GM18873 (cell line): ENCODE data around the gene MAB21L3.
"Not testable (repeated sequence)": the region's sequence is repeated elsewhere in the genome, so short reads cannot be mapped to it uniquely, and the experiment has no call there.

Experiments
- ATAC-seq: cut with Tn5 transposase; IDR thresholded peaks from one replicate; pipeline ENCODE4 v1.9.1; 2021; ENCODE audit warnings: mild to moderate bottlenecking, moderate library complexity, moderate number of reproducible peaks; ENCODE audit not compliant: unreplicated experiment, low FRiP score

The MAB21L3 gene

DNA sequence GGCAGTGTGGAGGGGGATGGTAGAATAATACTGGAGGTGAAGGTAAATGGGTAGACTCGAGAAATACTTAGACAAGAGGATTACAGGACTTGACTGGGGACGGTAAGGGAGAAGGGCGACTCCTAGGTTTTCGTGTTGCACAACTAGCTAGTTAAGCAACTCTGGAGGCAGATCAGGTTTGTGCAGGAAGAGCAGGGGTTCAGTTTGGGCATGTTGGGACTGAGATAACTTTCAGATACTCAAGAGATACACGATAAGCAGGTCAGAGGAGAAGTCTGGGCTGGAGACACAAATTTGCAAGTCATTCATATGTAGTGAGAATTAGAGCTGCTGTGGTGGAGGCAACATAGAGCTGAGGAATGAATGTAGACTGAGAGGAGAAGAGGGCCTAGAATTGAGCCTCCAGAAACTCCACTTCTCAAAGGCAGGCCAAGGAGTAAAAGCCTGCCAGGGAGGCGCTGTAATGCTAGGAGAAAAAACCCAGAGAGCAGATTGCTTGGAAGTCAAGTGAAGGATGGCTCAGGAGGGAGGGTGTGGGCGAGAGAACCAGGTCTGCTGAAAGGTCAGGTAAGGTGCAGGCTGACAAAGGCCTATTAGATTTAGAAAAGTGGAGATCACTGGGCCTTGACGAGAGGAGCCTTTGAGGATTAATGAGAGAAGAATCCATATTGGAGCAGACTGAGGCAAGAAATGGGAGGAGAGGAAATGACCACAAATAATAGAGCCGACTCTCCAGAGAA is 20.8 kb downstream of the MAB21L3 start:
- no peak for ATAC-seq

GRCh38 chr1:116133696-116134475 is 22.7 kb downstream of the MAB21L3 start:
- ATAC-seq = no peak

DNA sequence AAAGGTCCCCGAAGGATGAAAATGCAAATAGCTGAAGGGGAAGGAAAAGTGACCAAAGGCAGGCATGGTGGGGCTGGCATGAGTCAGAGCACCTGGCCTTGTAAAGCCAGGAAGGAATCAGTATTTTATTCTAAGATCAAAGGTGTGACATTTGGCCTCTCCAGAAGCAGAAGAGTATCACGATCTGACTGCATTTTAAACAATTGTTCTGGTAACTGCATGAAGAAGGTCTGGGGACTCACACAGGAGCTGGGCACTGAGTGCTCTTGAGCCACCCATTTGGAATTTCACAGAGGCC is 23.2 kb downstream of the MAB21L3 start:
- no peak for ATAC-seq

GRCh38 chr1:116138277-116138792 is 27.1 kb downstream of the MAB21L3 start:
- ATAC-seq = no peak

DNA sequence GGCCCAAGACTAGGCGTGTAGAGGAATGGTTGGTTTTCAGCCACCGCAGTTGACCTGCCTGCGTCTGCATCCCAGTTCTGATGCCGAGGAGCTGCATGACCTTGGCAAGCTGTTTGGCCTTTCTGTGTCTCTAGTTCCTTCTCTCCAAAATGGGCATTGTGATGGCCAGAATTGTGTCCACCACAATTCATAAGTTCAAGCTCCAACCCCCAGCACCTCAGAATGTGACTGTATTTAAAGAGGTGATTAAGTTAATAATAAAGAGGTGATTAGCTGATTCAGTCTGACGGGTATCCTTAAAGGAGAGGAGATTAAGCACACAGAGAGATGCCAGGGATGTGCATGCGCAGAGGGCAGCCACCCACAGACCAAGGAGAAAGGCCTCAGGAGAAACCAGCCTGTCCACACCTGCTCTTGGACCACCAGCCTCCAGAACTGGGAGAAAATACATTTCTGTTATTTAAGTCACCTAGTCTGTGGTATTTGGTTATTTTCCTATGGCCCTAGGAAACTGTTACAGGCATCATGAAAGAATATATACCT is 28.5 kb downstream of the MAB21L3 start:
- ATAC-seq = no peak

DNA sequence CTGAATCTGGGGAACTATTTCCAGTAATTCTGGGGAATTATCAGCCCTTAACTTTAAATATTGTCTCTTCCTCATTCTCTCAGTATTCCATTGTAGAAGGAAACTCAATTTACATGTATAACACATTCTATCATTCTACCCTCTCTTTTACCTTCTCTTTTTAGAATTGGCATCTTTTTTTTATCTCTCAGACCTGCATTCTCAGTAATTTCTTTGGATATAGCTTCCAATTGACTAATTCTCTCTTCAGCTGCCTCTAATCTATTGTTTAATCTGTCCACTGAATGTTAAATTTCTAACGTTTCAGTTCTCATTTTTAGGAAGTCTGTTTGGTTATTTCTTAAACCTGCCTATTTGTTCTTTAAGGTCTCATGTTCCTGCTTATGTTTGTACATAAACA is 33.0 kb downstream of the MAB21L3 start:
- ATAC-seq = no peak

GRCh38 chr1:116146447-116147113 is 35.4 kb downstream of the MAB21L3 start:
- not testable (repeated sequence) for ATAC-seq

DNA sequence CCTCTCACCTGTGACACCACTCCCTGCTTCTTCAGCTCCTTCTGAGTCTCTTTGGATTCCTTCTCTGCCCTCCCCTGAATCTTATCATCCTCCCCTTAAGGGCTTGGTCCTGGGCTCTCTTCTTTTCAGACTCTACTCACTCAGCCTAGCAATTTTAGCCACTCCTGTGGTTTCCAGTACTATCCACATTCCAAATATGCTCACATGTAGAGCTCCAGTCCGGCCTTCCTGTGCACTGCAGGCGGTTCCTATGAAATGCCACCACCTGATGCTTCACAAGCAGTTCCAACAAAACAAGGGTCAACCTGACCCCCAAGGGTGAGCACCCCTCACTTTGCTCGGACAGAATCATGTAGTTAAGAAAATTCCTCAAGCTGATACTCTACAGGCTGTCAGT is 35.9 kb downstream of the MAB21L3 start:
- ATAC-seq = no peak

GRCh38 chr1:116147972-116148371 is 36.8 kb downstream of the MAB21L3 start:
- ATAC-seq = no peak

- ATAC-seq = no peak
Measured at GRCh38 chr1:116148967-116149366, 37.8 kb downstream of the MAB21L3 start.

GRCh38 chr1:116150368-116150767 is 39.2 kb downstream of the MAB21L3 start:
- no peak for ATAC-seq

DNA sequence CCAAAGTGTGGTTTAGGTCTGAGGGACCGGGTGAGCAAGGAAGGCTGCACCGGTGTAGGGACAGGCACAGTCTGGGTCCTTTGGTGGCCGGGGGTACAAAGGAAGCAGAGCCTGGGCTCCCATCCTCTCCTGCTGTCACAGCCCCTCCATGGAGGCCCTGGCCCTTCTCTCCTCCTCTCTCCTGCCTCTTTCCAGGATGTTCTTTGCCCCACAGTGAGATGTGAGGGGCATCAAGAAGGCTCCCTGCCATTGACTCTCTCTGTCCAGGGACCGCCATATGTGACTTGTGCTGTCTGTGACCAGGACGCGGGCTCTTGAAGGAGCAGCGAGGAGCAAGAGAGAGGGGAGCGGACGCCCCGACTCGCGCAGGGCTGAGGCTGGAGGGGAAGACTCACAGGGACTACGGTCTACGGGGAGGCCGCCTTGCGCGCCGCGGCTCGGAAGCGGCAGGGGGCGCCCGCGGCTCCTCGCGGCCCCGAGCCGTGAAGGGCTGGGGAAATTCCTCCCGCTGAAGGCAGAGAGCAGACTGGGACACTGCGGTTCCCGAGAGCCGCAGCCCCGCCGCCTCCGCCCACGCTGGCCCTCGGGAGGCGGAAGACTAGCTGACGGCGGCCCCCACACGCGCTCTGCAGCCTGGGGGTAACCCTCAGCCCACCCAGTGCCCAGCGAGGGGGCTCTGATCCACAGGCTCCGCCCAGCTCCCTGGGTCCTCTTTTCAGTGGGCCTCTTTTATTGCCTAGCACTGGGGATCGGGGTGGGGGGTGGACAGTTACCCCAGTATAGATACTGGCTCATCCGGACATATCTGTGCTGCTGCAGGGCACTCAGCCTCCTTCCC is 40.8 kb downstream of the MAB21L3 start:
- ATAC-seq = peak; percentile 86

DNA sequence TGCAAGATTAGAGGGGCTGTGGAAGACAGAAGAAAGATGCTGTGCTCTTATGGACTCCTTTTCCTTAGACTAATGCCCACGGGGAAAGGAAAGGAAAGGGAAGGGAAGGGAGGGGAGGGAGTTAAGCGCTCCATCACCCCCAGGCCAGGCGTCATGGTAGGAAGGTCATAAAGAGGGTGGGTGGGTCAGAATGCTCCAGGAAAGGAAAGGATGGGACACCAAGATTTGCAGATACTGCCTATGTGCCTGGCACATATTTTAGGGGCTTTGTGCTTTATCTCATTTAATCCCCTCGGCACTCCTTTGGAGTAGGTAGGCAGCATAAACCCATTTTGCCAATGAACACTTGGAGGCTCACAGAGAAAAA is 41.4 kb downstream of the MAB21L3 start:
- ATAC-seq = no peak

DNA sequence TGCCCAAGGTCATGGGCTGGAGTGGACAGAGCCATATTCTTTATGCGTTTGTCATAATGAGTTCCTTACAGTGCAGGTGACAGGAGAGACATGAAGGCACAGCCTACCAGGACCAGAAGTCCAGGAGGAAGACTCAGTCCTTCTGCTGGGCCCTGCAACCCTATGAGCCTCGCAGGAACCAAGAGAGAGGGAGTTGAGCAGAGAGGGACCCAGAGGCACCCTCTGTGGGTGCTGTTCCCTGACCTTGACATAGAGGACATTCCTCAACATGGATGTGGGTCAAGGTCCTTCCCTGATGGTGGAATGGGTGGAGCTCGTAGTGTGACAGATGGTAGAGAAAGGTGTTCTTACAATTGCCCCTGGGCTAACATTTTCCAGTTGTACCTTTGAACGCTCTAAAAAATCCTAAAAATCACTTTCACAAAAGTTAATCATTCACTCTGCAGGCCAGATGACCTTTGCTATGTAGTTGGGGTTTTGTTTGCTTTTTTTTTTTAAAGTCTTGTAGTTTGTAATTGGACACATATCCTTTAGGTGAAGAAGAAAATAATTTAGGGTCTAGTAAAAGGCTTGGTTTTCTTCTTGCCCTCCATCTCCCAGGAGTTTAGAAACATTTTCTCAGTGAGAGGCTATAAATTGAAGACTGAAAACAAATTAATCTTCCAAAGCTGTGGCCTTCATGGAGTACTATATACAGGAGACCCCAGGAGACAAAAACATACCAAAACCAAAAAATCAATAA is 41.9 kb downstream of the MAB21L3 start:
- no peak for ATAC-seq

- no peak for ATAC-seq
Measured at GRCh38 chr1:116153692-116154031, 42.5 kb downstream of the MAB21L3 start.

GRCh38 chr1:116154536-116154935 is 43.3 kb downstream of the MAB21L3 start:
- no peak for ATAC-seq

GRCh38 chr1:116157096-116157495 is 45.9 kb downstream of the MAB21L3 start:
- ATAC-seq = no peak

- ATAC-seq = no peak
Measured at GRCh38 chr1:116159177-116159576, 48.0 kb downstream of the MAB21L3 start.

DNA sequence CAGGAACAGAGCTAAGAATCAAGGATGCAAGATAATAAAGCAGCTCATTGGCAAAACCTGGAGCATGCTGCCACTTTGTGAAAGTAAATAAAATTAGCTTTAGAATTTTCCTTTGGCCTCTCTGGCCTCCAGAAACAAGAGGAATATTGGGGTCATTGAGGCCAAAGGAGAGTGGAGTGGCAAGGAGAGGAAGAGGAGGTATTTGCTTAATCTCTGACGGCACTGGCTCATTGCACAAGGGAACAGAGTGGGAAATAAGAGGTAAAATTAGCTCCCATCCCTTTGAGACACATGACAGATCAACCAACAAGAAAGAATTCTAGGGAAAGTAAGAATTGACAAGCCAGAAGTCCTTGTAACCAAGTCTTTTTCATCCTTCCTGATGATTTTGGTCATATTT is 48.4 kb downstream of the MAB21L3 start:
- no peak for ATAC-seq

GRCh38 chr1:116161390-116161789 is 50.2 kb downstream of the MAB21L3 start:
- ATAC-seq = no peak
